Measurements from ENCODE around the gene TKT. TPM values are rescaled to one million over a fixed set of nuclear protein-coding genes. Genes with fewer than 3 reads are reported as not detected.
"Not testable (repeated sequence)": the region's sequence is repeated elsewhere in the genome, so short reads cannot be mapped to it uniquely, and the experiment has no call there.

Gene TKT
- total RNA-seq, 1 donor from 2014 or later: 379 TPM

- ATAC-seq: no peak
Observed at GRCh38 chr3:53259427-53260259, 3.8 kb upstream of the TKT start.

GRCh38 chr3:53258600-53259426 is 3.0 kb upstream of the TKT start:
- no peak for ATAC-seq

- ATAC-seq: no peak
Observed at GRCh38 chr3:53257465-53257864, 1.6 kb upstream of the TKT start.

GRCh38 chr3:53256704-53257055 is 858 bp upstream of the TKT start:
- no peak for ATAC-seq

GRCh38 chr3:53255423-53255774 is 423 bp downstream of the TKT start:
- peak; percentile 55 for ATAC-seq

GRCh38 chr3:53254509-53255422 is 1.1 kb downstream of the TKT start:
- ATAC-seq: peak; percentile 65

- peak; percentile 34 for ATAC-seq
Observed at GRCh38 chr3:53253707-53254508, 1.9 kb downstream of the TKT start.

- ATAC-seq: not testable (repeated sequence)
Observed at GRCh38 chr3:53252947-53253322, 2.9 kb downstream of the TKT start.

- ATAC-seq: no peak
Observed at GRCh38 chr3:53252096-53252946, 3.5 kb downstream of the TKT start.

GRCh38 chr3:53250881-53251605 is 4.8 kb downstream of the TKT start:
- no peak for ATAC-seq

GRCh38 chr3:53250453-53250852 is 5.4 kb downstream of the TKT start:
- no peak for ATAC-seq

GRCh38 chr3:53248161-53248560 is 7.7 kb downstream of the TKT start:
- ATAC-seq: no peak

- no peak for ATAC-seq
Observed at GRCh38 chr3:53247619-53248018, 8.2 kb downstream of the TKT start.

GRCh38 chr3:53244271-53244670 is 11.6 kb downstream of the TKT start:
- no peak for ATAC-seq

- no peak for ATAC-seq
Observed at GRCh38 chr3:53243785-53244184, 12.0 kb downstream of the TKT start.

GRCh38 chr3:53243165-53243564 is 12.7 kb downstream of the TKT start:
- ATAC-seq: peak; percentile 53

GRCh38 chr3:53242642-53243041 is 13.2 kb downstream of the TKT start:
- peak; percentile 50 for ATAC-seq

- ATAC-seq: no peak
Observed at GRCh38 chr3:53242155-53242554, 13.7 kb downstream of the TKT start.

- ATAC-seq: no peak
Observed at GRCh38 chr3:53240989-53241972, 14.5 kb downstream of the TKT start.
